ENCODE data around the gene MKI67. TPM values are rescaled to one million over a fixed set of nuclear protein-coding genes. Genes with fewer than 3 reads are reported as not detected.

Gene MKI67
- total and polyA plus RNA-seq, 2 donors (not counting 1 experiment from before 2014, with no cell fraction given), result 0.36 to 0.47 TPM

DNA sequence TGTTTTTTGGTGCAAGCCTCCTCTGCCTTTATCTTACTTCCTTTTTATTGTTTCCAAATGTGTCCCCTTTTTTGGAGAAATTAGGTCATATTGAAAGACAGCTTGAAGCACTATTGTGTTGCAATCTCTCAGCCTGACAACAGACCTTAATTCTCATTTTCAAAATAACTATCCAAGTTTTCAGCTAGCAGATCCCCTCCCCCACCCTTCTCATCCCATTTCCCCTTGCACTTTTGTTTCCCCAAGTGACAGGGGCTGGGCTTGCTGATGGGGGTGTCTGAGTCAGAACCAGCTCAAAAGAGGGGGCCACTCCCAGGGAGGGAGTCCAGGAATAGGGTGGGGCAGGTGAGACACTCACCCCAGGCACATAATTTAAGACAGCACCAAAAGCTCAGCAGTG lies 75.3 kb downstream of the MKI67 start:
- no peak for ATAC-seq (ENCODE audit: low read depth)
- H3K9ac ChIP-seq (ENCODE audit: low read length), result no peak overlapping the region
- CTCF ChIA-PET, result interaction anchor here (1.2 to 5.9 kb wide), 4 partner anchors 13 to 161 kb away, joined by 3 to 56 read pairs (median 14); no protein-coding TSS in a partner anchor
- Mint-ChIP-seq H3K27me3 (no peaks in the 10 kb centered on the region), H3K27ac (no peak overlapping the region), H3K4me3 (no peak overlapping the region), H3K4me1 (peaks cover 45% of the 10 kb centered on the region), H3K9me3 (ENCODE audit: insufficient read depth) (no peaks in the 10 kb centered on the region)
- no peak for DNase-seq
- H3K27me3 ChIP-seq (replicated peaks in 1 of 4; ENCODE audit: control extremely low read depth in 1 of 4, control insufficient read depth in 3 of 4, insufficient read depth in 4 of 4, low read length in 3 of 4), result no peaks in the 10 kb centered on the region
- H3K36me3 ChIP-seq (replicated peaks in 1 of 2; ENCODE audit: control extremely low read depth in 1 of 2, control insufficient read depth in 1 of 2, extremely low read depth in 1 of 2, insufficient read depth in 2 of 2, low read length in 1 of 2), result peaks cover under 1 to 42% of the 10 kb centered on the region in 2 experiments
- POLR2A ChIA-PET, result no interaction called here
- H2AFZ ChIP-seq (ENCODE audit: insufficient read depth, low read depth, low read length, poor library complexity, severe bottlenecking), result no peak overlapping the region
- peaks cover 6% of the 10 kb centered on the region for H4K20me1 ChIP-seq (ENCODE audit: control insufficient read depth, insufficient read depth, low read length, poor library complexity, severe bottlenecking)
- intact Hi-C loops (cut with micrococcal nuclease), result no loop called here
- H3K79me2 ChIP-seq (ENCODE audit: control insufficient read depth, insufficient read depth, low read length), result peaks cover 46% of the 10 kb centered on the region
- no peak for TF ChIP-seq EZH2 (IDR thresholded peaks at IDR 0.05; ENCODE audit: borderline replicate concordance, insufficient read depth, low read depth, low read length, poor library complexity, severe bottlenecking)
- no peak for TF ChIP-seq CTCF (IDR thresholded peaks at IDR 0.05)
- peaks cover 35 to 52% of the 10 kb centered on the region in 2 donors for H3K4me1 ChIP-seq (ENCODE audit: control insufficient read depth in 2 of 2, insufficient read depth in 2 of 2, low read length in 2 of 2)
- peak overlapping the region in 1 of 5 experiments; percentile 23 for H3K4me3 ChIP-seq (ENCODE audit: control extremely low read depth in 1 of 5, extremely low read depth in 1 of 5, insufficient read depth in 1 of 5, low read depth in 2 of 5, low read length in 4 of 5)
- no peak overlapping the region for H3K4me2 ChIP-seq (replicated peaks; ENCODE audit: low read depth, low read length, poor library complexity, severe bottlenecking)
- no peak overlapping the region for H3K27ac ChIP-seq (ENCODE audit: low read length in 2 of 2)
- no peaks in the 10 kb centered on the region for H3K9me3 ChIP-seq (ENCODE audit: control extremely low read depth in 1 of 3, control insufficient read depth in 2 of 3, insufficient read depth in 1 of 3, low read length in 2 of 3)

DNA sequence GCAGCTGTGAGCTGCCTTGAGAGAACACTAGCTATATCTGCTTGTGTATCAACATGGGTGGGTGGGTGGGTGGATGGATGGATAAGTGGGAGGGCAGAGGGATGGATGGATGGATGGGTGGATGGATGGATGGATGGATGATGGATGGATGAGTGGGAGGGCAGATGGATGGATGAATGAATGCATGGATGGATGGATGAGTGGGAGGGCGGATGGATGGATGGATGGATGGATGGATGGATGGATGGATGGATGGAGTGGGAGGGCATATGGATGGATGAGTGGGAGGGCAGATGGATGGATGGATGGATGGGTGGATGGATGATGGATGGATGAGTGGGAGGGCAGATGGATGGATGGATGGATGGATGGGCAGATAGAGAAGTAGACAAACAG lies 76.1 kb downstream of the MKI67 start:
- Histone ChIP-seq H3K27ac (ENCODE audit: low read length in 2 of 2) (no peak overlapping the region), H3K36me3 (replicated peaks in 1 of 2; ENCODE audit: control extremely low read depth in 1 of 2, control insufficient read depth in 1 of 2, extremely low read depth in 1 of 2, insufficient read depth in 2 of 2, low read length in 1 of 2) (peaks cover 0 to 34% of the 10 kb centered on the region in 2 experiments), H3K27me3 (replicated peaks in 1 of 4; ENCODE audit: control extremely low read depth in 1 of 4, control insufficient read depth in 3 of 4, insufficient read depth in 4 of 4, low read length in 3 of 4) (no peaks in the 10 kb centered on the region), H3K4me1 (ENCODE audit: control insufficient read depth in 2 of 2, insufficient read depth in 2 of 2, low read length in 2 of 2) (peaks cover 41 to 61% of the 10 kb centered on the region in 2 donors), H3K4me2 (replicated peaks; ENCODE audit: low read depth, low read length, poor library complexity, severe bottlenecking) (no peak overlapping the region), H3K4me3 (ENCODE audit: control extremely low read depth in 1 of 5, extremely low read depth in 1 of 5, insufficient read depth in 1 of 5, low read depth in 2 of 5, low read length in 4 of 5) (peak overlapping the region in 1 of 5 experiments; percentile 37), H2AFZ (ENCODE audit: insufficient read depth, low read depth, low read length, poor library complexity, severe bottlenecking) (no peak overlapping the region), H3K9me3 (ENCODE audit: control extremely low read depth in 1 of 3, control insufficient read depth in 2 of 3, insufficient read depth in 1 of 3, low read length in 2 of 3) (no peaks in the 10 kb centered on the region), H3K79me2 (ENCODE audit: control insufficient read depth, insufficient read depth, low read length) (peaks cover 46% of the 10 kb centered on the region), H4K20me1 (ENCODE audit: control insufficient read depth, insufficient read depth, low read length, poor library complexity, severe bottlenecking) (peaks cover 6% of the 10 kb centered on the region), H3K9ac (ENCODE audit: low read length) (no peak overlapping the region)
- ChIA-PET CTCF (interaction anchor here (3.9 to 7.5 kb wide), 3 partner anchors 13 to 19 kb away, joined by 37 to 84 read pairs (median 56); no protein-coding TSS in a partner anchor), POLR2A (no interaction called here)
- Mint-ChIP-seq H3K27me3 (no peaks in the 10 kb centered on the region), H3K9me3 (ENCODE audit: insufficient read depth) (no peaks in the 10 kb centered on the region), H3K4me3 (peak overlapping the region; percentile 12), H3K4me1 (peaks cover 51% of the 10 kb centered on the region), H3K27ac (no peak overlapping the region)
- 78% methylated on average over 1 of the region's 1 CpG for WGBS (ENCODE audit: insufficient coverage)
- ATAC-seq (ENCODE audit: low read depth), result no peak
- TF ChIP-seq CTCF (IDR thresholded peaks at IDR 0.05) (no peak), EZH2 (IDR thresholded peaks at IDR 0.05; ENCODE audit: borderline replicate concordance, insufficient read depth, low read depth, low read length, poor library complexity, severe bottlenecking) (no peak)
- no peak for DNase-seq
- intact Hi-C loops (cut with micrococcal nuclease), result no loop called here

All from B cell (primary cell).